HepG2 (cell line): ENCODE measurements around the gene SLC41A3. TPM values are rescaled to one million over a fixed set of nuclear protein-coding genes. Genes with fewer than 3 reads are reported as not detected.

Source experiments
- ATRX ChIP-seq: sonication (generic); formaldehyde crosslinking; IDR thresholded peaks from 2 replicates; pipeline ENCODE4 v1.4.0; 2020; ENCODE audit warnings: missing genetic modification reagents, borderline replicate concordance
- CEBPG ChIP-seq: IDR thresholded peaks from 2 replicates; pipeline ENCODE4 v1.6.1; 2016
- E2F1 ChIP-seq: sonication (generic); formaldehyde crosslinking; IDR thresholded peaks from 2 replicates; pipeline ENCODE4 v1.5.0; 2020; ENCODE audit warnings: missing genetic modification reagents
- FOXA3 ChIP-seq: IDR thresholded peaks from 2 replicates; pipeline ENCODE4 v1.6.1; 2016; ENCODE audit warnings: missing genetic modification reagents, missing compliant biosample characterization
- FOXO1 ChIP-seq: sonication (generic); formaldehyde crosslinking; IDR thresholded peaks from 2 replicates; pipeline ENCODE4 v1.4.0; 2020; ENCODE audit warnings: missing genetic modification reagents
- HMGXB4 ChIP-seq, 2 experiments: sonication (generic) in 1 of 2; formaldehyde crosslinking in 1 of 2; IDR thresholded peaks; 2 replicates each; pipeline versions ENCODE4 v1.4.0 to v1.6.1; 2018 to 2020; ENCODE audit warnings: missing genetic modification reagents in 2 of 2, borderline replicate concordance in 1 of 2, low read depth in 1 of 2, mild to moderate bottlenecking in 1 of 2, missing biosample characterization in 1 of 2
- KAT2B ChIP-seq: fragments of 150-350 bp; IDR thresholded peaks from 2 replicates; pipeline ENCODE4 v1.6.1; 2014; ENCODE audit warnings: low read depth, low read length, borderline replicate concordance
- KDM2A ChIP-seq: sonication (generic); formaldehyde crosslinking; IDR thresholded peaks from 2 replicates; pipeline ENCODE4 v1.4.0; 2020; ENCODE audit warnings: low read depth, missing genetic modification reagents, borderline replicate concordance
- NFAT5 ChIP-seq: sonication (generic); formaldehyde crosslinking; IDR thresholded peaks from 2 replicates; pipeline ENCODE4 v1.4.0; 2020; ENCODE audit warnings: missing genetic modification reagents
- RAD21 ChIP-seq: fragments of 450-650 bp; formaldehyde crosslinking; IDR thresholded peaks from 2 replicates; pipeline ENCODE4 v1.5.0; 2020; ENCODE audit warnings: mild to moderate bottlenecking
- RXRA ChIP-seq: sonication (generic); formaldehyde crosslinking; IDR thresholded peaks from 2 replicates; pipeline ENCODE4 v1.5.1; 2020; ENCODE audit warnings: missing genetic modification reagents
- SOX5 ChIP-seq: IDR thresholded peaks from 2 replicates; pipeline ENCODE4 v1.6.1; 2016; ENCODE audit warnings: borderline replicate concordance
- XRCC5 ChIP-seq: fragments of 200-400 bp; formaldehyde crosslinking; optimal IDR thresholded peaks from 2 replicates; pipeline ENCODE3; 2017; ENCODE audit warnings: mild to moderate bottlenecking, low read length
- ZNF282 ChIP-seq: fragments of 450-650 bp; IDR thresholded peaks from 2 replicates; pipeline ENCODE4 v1.6.1; 2018; ENCODE audit not compliant: partially characterized antibody
- polyA plus RNA-seq, 8 experiments: library from polyadenylated mRNA; depleted of rRNA in 3 of 8; stranded (reverse) in 7 of 8; unstranded in 1 of 8; fragments of >200 nt; fragmentation: Illumina TruSeq in 4 of 8; extraction: Trizol in 4 of 8; gene quantifications; 2 replicates each; pipeline versions ENCODE4 v1.2.1 to v1.2.3, GENCODE V29; 2011 to 2016; ENCODE audit warnings: low read depth in 4 of 8, missing spikeins in 1 of 8, mixed read lengths in 1 of 8; ENCODE audit not compliant: insufficient read depth in 1 of 8
- total RNA-seq, 5 experiments: library from RNA; depleted of rRNA; stranded (reverse); fragments of >200 nt; fragmentation: Illumina TruSeq; extraction: Trizol; gene quantifications; 2 replicates each; pipeline ENCODE4 v1.2.3, GENCODE V29; 2016; ENCODE audit warnings: low read depth in 1 of 5
- TF ChIP-seq, protein P1 (sequence below): sonication (generic); formaldehyde crosslinking; IDR thresholded peaks from 2 replicates; pipeline ENCODE4 v1.9.0; 2022; ENCODE audit warnings: missing genetic modification reagents, mild to moderate bottlenecking, borderline replicate concordance
- TF ChIP-seq, protein P2 (sequence below): sonication (generic); formaldehyde crosslinking; IDR thresholded peaks from 2 replicates; pipeline ENCODE4 v1.4.0; 2020; ENCODE audit warnings: missing genetic modification reagents

The SLC41A3 gene
- total and polyA plus RNA-seq, 2 of the 13 experiments (the other 11 are each of a cell fraction or from before 2014, with no cell fraction given), result 26.0 to 71.1 TPM

- TF ChIP-seq E2F1 (no peak), RXRA (CRISPR knock-in tag) (peak; percentile 76), ATRX (CRISPR knock-in tag) (no peak), ZNF282 (no peak), KAT2B (no peak), HMGXB4 (CRISPR knock-in tag; IDR thresholded peaks at IDR 0.05; ENCODE audit: borderline replicate concordance in 1 of 2, low read depth in 1 of 2) (peak in 1 of 2 experiments; percentile 45; a peak in 1 of 4 replicates), KDM2A (CRISPR knock-in tag) (peak; percentile 66), SOX5 (peak; percentile 76; the same call in 1 of the 2 replicates), XRCC5 (peak; percentile 65), NFAT5 (CRISPR knock-in tag) (0 out of 2 replicates have a peak, but pooled peaks have one; percentile 57), CEBPG (0 out of 2 replicates have a peak, but pooled peaks have one; percentile 19), FOXA3 (peak; percentile 56), FOXO1 (0 out of 2 replicates have a peak, but pooled peaks have one; percentile 44), RAD21 (0 out of 2 replicates have a peak, but pooled peaks have one; percentile 29)
- TF ChIP-seq, protein P1, sequence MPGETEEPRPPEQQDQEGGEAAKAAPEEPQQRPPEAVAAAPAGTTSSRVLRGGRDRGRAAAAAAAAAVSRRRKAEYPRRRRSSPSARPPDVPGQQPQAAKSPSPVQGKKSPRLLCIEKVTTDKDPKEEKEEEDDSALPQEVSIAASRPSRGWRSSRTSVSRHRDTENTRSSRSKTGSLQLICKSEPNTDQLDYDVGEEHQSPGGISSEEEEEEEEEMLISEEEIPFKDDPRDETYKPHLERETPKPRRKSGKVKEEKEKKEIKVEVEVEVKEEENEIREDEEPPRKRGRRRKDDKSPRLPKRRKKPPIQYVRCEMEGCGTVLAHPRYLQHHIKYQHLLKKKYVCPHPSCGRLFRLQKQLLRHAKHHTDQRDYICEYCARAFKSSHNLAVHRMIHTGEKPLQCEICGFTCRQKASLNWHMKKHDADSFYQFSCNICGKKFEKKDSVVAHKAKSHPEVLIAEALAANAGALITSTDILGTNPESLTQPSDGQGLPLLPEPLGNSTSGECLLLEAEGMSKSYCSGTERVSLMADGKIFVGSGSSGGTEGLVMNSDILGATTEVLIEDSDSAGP (CRISPR knock-in tag), result peak; percentile 67
- TF ChIP-seq, protein P2, sequence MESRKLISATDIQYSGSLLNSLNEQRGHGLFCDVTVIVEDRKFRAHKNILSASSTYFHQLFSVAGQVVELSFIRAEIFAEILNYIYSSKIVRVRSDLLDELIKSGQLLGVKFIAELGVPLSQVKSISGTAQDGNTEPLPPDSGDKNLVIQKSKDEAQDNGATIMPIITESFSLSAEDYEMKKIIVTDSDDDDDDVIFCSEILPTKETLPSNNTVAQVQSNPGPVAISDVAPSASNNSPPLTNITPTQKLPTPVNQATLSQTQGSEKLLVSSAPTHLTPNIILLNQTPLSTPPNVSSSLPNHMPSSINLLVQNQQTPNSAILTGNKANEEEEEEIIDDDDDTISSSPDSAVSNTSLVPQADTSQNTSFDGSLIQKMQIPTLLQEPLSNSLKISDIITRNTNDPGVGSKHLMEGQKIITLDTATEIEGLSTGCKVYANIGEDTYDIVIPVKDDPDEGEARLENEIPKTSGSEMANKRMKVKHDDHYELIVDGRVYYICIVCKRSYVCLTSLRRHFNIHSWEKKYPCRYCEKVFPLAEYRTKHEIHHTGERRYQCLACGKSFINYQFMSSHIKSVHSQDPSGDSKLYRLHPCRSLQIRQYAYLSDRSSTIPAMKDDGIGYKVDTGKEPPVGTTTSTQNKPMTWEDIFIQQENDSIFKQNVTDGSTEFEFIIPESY, result peak; percentile 52; the same call in 1 of the 2 replicates
Measured at GRCh38 chr3:126056681-126057500, 27.0 kb downstream of the SLC41A3 start (continued).
